ENCODE data around the gene GHITM.
"Not testable (repeated sequence)": the region's sequence is repeated elsewhere in the genome, so short reads cannot be mapped to it uniquely, and the experiment has no call there.

The GHITM gene

DNA sequence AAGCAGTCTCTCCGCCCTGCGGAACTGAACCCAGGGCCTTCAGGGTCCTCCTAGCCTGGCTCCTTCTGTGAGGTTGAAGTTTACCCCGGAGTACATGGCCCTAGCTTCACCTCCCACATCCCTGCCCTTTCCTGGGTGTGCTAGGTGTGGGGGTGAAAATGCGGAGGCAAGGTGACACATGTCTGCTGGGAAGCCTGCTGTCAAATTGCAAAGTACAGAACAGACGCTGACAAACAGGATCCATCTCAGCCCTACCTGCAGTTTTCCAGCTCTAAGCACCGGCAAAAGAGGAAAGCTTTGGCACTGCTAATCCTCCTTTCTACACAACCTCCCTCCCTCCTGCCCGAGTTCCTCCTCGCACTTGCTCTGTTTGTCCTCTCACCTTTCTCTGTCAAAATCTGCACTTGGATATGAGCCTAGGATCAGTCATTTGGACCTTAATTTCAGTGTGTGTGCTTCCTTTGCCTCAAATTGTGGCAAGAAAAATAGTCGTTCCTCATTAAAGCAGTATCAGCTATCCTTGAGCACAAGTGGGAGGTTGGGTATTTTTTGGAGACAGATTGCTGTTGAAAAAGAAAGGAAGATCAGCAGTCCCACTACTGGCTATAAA lies 19.9 kb downstream of the GHITM start:
- no peak overlapping the region for H3K4me3 ChIP-seq (ENCODE audit: control insufficient read depth, low read depth, low read length)
- DNase-seq (ENCODE audit: low read depth): no peak
- TF ChIP-seq, protein P1, sequence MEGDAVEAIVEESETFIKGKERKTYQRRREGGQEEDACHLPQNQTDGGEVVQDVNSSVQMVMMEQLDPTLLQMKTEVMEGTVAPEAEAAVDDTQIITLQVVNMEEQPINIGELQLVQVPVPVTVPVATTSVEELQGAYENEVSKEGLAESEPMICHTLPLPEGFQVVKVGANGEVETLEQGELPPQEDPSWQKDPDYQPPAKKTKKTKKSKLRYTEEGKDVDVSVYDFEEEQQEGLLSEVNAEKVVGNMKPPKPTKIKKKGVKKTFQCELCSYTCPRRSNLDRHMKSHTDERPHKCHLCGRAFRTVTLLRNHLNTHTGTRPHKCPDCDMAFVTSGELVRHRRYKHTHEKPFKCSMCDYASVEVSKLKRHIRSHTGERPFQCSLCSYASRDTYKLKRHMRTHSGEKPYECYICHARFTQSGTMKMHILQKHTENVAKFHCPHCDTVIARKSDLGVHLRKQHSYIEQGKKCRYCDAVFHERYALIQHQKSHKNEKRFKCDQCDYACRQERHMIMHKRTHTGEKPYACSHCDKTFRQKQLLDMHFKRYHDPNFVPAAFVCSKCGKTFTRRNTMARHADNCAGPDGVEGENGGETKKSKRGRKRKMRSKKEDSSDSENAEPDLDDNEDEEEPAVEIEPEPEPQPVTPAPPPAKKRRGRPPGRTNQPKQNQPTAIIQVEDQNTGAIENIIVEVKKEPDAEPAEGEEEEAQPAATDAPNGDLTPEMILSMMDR (IDR thresholded peaks at IDR 0.05; ENCODE audit: control insufficient read depth, insufficient read depth, low read depth, low read length, missing control alignments): no peak

DNA sequence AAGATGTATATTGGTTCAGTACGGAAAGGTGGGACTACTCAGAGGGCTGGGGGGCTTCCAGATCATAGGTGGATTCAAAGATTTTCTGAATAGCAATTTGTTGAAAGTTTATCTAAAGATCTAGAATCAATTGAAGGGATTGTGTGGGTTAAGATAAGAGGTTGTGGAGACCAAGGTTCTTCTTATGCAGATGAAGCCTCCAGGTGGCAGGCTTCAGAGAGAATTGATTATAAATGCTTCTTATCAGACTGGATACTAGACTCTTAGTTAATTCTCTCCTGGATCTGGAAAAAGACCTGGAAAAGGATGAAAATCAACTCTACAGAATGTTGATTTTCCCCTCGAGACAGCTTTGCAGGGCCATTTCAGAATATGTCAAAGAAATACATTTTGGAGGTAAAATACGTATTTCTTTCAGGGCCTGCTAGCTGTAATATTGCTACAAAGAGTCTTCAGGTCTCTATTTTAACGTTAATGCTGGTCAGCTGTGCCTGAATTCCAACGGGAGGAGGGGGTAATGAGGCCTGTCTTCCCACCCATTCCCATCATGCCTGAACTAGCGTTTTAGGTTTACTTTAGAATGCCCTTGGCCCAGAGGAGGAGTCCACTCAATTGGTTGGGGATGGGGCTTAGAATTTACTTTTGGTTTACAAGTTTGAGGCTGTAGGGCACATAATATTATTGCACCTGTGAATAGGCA lies 21.5 kb downstream of the GHITM start:
- DNase-seq (ENCODE audit: low read depth): no peak
- TF ChIP-seq, protein P1 (IDR thresholded peaks at IDR 0.05; ENCODE audit: control insufficient read depth, insufficient read depth, low read depth, low read length, missing control alignments): no peak
- no peak overlapping the region for H3K4me3 ChIP-seq (ENCODE audit: control insufficient read depth, low read depth, low read length)

DNA sequence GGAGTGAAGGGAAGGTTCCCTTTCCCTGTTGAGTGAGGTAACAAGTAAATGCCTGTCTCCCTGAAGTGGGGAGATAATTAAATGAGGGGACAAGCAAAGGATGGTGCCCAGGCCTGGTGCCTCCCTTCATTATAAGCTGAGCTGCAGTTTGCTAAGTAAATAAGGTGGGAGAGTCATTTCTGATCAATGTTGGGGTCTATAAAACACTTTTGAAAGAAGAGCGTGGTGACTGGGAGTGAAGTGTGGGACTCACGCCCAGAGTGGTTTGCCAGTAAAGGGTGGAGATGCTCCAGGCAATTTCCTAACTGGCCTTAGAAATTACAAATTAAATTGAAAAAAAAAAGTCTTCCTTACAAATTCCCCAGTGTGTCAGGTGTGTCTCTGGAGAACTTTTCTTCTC lies 24.7 kb downstream of the GHITM start:
- DNase-seq (ENCODE audit: low read depth): no peak
- no peak overlapping the region for H3K4me3 ChIP-seq (ENCODE audit: control insufficient read depth, low read depth, low read length)
- TF ChIP-seq, protein P1 (IDR thresholded peaks at IDR 0.05; ENCODE audit: control insufficient read depth, insufficient read depth, low read depth, low read length, missing control alignments): no peak

DNA sequence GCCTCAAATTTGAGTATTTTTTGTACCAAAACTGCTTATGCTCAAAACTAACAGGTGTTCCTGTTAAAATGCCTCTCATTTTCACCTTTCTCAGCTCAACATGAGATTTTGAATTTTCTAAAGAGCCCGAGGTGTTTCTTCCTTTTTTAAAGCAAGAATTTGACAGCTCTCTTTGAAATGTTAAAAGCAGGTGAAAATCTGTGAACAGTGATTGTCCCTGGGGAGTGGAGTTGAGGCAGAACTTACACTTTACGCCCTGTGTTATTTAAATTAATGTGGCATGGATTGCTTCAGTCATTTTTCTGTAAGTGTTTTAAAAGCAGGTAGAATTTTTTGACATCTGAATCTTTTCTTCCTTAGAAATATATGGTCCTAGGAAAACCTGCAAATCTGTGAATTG lies 25.1 kb downstream of the GHITM start:
- no peak overlapping the region for H3K4me3 ChIP-seq (ENCODE audit: control insufficient read depth, low read depth, low read length)
- TF ChIP-seq, protein P1 (IDR thresholded peaks at IDR 0.05; ENCODE audit: control insufficient read depth, insufficient read depth, low read depth, low read length, missing control alignments): no peak
- no peak for DNase-seq (ENCODE audit: low read depth)

DNA sequence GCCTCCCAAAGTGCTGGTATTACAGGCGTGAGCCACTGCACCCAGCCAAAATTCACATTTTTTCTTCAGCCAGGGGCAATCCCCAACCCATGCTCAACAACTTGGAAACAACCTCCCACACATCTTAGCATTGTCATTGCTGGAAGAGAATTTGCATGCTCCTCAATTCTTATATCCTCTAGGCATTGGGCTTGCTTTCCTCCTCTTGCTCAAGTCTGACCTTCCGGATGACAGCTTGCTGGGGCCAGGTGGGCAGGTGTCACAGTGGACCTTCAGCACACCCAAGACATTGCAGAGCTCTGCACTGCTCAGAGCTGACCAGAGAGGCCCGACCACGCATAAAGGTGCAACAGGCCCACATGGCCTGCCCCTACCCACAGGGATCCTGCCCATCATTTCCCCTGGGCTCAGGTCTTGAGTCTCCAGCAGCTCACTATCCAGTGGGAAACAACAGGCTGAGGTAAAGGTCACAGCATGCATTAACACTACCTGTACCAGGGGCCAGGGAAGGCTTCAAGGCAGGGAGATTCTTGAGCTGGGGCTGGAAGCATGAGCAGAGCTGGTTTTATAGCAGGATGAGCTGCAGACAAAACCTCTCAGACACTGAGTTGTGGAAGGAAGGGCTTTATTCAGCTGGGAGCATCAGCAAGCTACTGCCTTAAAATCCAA lies 27.4 kb downstream of the GHITM start:
- H3K4me3 ChIP-seq (ENCODE audit: control insufficient read depth, low read depth, low read length): no peak overlapping the region
- no peak for DNase-seq (ENCODE audit: low read depth)
- TF ChIP-seq, protein P1 (IDR thresholded peaks at IDR 0.05; ENCODE audit: control insufficient read depth, insufficient read depth, low read depth, low read length, missing control alignments): no peak

DNA sequence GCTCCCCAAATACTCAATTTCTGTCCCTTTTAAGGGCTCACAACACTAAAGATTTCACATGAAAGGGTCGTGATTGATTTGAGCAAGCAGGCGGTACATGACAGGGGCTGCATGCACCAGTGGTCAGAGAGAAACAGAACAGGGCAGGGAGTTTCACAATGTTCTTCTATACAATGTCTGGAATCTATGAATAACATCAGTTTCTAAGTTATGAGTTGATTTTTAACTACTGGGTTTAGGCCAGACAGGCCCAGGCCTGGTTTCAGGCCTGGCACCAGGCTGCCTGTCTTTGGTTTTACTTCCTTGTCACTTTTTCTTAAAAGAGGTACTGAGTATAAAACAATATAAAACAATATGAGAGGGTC lies 28.0 kb downstream of the GHITM start:
- DNase-seq (ENCODE audit: low read depth); H3K4me3 ChIP-seq (ENCODE audit: control insufficient read depth, low read depth, low read length): not testable (repeated sequence)

DNA sequence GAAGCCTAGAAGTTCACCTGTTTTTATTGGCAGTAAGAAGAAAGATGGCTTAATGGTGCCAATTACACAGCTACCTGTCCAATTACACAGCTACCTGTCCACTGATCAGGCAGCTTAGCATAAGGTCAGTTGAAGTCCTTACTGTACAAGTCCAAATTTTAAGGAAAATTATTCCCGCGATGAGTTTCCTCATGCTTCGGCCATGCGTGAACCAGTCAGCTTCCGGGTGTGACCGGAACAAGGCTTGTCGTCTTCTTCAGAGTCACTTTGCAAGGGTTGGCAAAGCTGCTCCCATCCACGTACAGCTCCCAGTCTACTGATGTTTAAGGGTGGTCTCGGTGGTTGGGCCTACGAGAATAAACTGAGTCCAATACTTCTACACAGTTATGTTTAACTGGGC lies 29.1 kb downstream of the GHITM start:
- H3K4me3 ChIP-seq (ENCODE audit: control insufficient read depth, low read depth, low read length): not testable (repeated sequence)

DNA sequence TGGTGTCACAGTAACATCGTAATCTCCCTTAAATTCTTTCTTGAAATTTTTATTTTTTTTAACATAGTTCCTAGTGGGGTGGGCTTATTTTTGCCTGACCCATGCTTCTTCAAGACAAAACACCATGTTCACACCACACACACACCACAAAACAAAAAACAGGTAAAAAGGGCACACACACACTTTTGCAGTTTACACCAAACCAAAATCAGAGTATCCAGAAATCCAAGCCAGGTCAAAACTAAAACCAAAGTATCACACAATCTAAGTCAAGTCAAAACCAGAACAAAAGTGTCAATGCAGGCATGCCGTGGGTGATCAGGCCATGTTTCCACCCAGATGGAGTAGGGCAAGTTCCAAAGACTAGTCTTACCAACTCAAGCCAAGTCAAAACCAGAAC lies 31.9 kb downstream of the GHITM start:
- not testable (repeated sequence) for DNase-seq (ENCODE audit: low read depth); H3K4me3 ChIP-seq (ENCODE audit: control insufficient read depth, low read depth, low read length)

More for the DNA sequence above, 29.1 kb downstream of the GHITM start:
- DNase-seq (ENCODE audit: low read depth): not testable (repeated sequence)

DNA sequence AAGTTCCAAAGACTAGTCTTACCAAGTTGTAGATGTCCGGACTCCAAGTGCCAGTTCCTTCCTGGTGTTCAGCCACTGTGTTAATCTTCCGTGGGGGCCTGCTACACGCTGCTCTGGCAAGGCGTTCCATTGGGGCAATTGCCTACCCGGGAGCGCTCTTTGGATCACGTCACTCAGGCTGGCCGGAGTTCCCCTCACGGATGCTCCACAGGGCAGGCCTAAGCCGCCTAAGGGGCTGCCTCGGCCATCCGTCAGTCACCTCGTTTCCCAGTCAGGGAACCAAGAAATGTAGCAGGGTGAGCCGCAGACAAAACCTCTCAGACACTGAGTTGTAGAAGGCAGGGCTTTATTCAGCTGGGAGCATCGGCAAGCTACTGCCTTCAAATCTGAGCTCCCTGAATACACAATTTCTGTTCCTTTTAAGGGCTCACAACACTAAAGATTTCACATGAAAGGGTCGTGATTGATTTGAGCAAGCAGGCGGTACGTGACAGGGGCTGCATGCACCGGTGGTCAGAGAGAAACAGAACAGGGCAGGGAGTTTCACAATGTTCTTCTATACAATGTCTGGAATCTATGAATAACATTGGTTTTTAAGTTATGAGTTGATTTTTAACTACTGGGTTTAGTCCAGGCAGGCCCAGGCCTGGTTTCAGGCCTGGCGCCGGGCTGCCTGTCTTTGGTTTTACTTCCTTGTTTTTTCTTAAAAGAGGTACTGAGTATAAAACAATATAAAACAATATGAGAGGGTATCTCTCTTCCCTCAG lies 32.6 kb downstream of the GHITM start:
- not testable (repeated sequence) for DNase-seq (ENCODE audit: low read depth); H3K4me3 ChIP-seq (ENCODE audit: control insufficient read depth, low read depth, low read length)
